ENCODE data around the gene ADCY1.

The ADCY1 gene

DNA sequence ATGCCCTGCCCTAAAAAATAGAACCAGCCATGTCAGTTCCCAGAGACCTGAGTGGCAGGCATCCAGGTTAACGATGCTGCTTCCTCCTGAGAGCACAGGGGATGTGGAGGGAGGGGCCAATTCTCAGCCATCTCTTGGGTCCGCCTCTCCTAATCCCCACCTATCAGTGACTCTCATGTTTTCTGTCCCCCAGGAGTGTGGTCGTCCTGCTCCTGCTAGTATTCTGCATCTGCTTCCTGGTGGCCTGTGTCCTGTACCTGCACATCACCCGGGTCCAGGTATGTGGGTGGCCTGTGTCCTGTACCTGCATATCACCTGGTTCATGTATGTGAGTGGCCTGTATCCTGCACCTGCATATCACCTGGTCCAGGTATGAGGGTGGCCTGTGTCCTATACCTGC lies 105.3 kb downstream of the ADCY1 start:
- no peak for DNase-seq
- no peak overlapping the region for H3K27ac Mint-ChIP-seq
- H3K4me1 Mint-ChIP-seq (ENCODE audit: low read depth in 2 of 2) = no peaks in the 10 kb centered on the region
- H3K27me3 Mint-ChIP-seq = peaks cover 44 to 74% of the 10 kb centered on the region in 2 donors
- no peak for ATAC-seq (replicated peaks)
- H3K9me3 Mint-ChIP-seq = no peaks in the 10 kb centered on the region
- H3K4me3 Mint-ChIP-seq = no peak overlapping the region
- no peaks in the 10 kb centered on the region for H3K36me3 Mint-ChIP-seq (ENCODE audit: insufficient read depth)

DNA sequence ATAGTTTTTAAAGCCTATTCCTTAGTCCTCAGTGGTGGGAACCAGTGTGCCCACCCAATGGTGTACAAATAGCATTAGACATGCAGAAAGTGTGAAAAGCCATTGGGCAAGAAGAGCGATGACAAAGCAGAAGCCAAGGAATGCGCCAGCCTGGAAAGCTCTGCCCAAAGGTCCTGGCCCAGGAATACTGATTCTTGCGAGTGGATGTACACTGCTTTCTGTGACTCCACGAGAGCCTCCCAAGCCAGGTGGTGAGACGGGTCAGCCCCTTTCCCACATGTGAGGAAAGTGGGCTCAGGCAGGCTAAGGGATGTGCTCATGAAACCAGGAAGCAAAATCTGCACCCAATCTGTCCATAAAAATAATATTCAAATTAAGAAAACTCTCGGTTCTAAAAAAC lies 106.6 kb downstream of the ADCY1 start:
- Mint-ChIP-seq H3K36me3 (ENCODE audit: insufficient read depth) (no peaks in the 10 kb centered on the region), H3K4me1 (ENCODE audit: low read depth in 2 of 2) (no peaks in the 10 kb centered on the region), H3K27me3 (peaks cover 44 to 83% of the 10 kb centered on the region in 2 donors), H3K4me3 (no peak overlapping the region), H3K27ac (no peak overlapping the region), H3K9me3 (no peaks in the 10 kb centered on the region)
- DNase-seq (no peak), ATAC-seq (replicated peaks) (no peak)

DNA sequence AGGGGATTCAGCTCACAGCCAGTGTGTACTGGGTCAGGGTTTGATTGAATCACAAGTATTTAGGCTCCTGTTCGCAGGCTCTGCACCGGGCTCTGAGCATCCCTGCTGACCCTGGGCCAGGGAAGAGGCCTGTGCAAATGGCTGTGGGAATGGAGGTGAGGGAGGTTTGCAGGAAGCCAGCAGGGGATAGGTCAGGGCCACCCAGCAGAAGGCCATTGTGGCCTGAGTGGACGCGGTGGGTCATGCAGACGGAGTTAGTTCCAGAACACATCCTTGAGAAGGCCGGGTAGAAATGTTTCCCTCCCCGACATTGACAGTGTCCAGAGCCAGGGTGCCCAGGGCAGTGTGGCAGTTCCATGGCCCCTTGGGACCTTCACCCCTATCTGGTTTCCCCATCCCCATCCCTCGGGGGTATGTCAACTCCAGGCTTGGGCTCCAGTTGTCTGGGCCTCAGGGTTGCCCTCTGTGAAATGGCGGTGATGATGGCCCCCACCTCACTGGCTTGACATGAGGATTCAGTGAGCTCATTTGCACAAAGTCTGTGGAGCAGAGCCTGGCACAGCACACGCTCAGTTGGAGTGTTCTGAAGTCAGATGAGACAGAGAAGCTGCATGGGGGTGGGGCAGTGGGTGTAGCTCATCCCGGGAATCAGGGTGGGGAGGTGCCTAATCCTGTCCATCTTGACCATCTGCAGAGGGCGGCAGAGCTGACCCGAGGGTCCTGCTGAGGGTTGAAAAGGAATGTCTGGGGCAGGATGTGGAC lies 107.6 kb downstream of the ADCY1 start:
- Mint-ChIP-seq H3K4me3 (no peak overlapping the region), H3K4me1 (ENCODE audit: low read depth in 2 of 2) (no peaks in the 10 kb centered on the region), H3K9me3 (no peaks in the 10 kb centered on the region), H3K36me3 (ENCODE audit: insufficient read depth) (no peaks in the 10 kb centered on the region), H3K27ac (no peak overlapping the region), H3K27me3 (peaks cover 38 to 85% of the 10 kb centered on the region in 2 donors)
- DNase-seq (no peak), ATAC-seq (replicated peaks) (no peak)

GRCh38 chr7:45682358-45682735 lies 108.2 kb downstream of the ADCY1 start:
- no peak for ATAC-seq (replicated peaks)
- Mint-ChIP-seq H3K4me1 (ENCODE audit: low read depth in 2 of 2) (no peaks in the 10 kb centered on the region), H3K27me3 (peaks cover 35 to 81% of the 10 kb centered on the region in 2 donors), H3K4me3 (no peak overlapping the region), H3K27ac (no peak overlapping the region), H3K9me3 (no peaks in the 10 kb centered on the region), H3K36me3 (ENCODE audit: insufficient read depth) (no peaks in the 10 kb centered on the region)
- no peak for DNase-seq

- Mint-ChIP-seq H3K9me3 (no peaks in the 10 kb centered on the region), H3K4me1 (ENCODE audit: low read depth in 2 of 2) (no peaks in the 10 kb centered on the region), H3K27ac (no peak overlapping the region), H3K36me3 (ENCODE audit: insufficient read depth) (no peaks in the 10 kb centered on the region), H3K27me3 (peaks cover 31 to 76% of the 10 kb centered on the region in 2 donors), H3K4me3 (no peak overlapping the region)
- ATAC-seq (replicated peaks) (no peak), DNase-seq (no peak)
Observed at GRCh38 chr7:45682836-45683555, 108.8 kb downstream of the ADCY1 start.

- no peak for ATAC-seq (replicated peaks)
- Mint-ChIP-seq H3K36me3 (ENCODE audit: insufficient read depth) (no peaks in the 10 kb centered on the region), H3K9me3 (no peaks in the 10 kb centered on the region), H3K27me3 (peaks cover 31 to 75% of the 10 kb centered on the region in 2 donors), H3K27ac (no peak overlapping the region), H3K4me1 (ENCODE audit: low read depth in 2 of 2) (no peaks in the 10 kb centered on the region), H3K4me3 (no peak overlapping the region)
- no peak for DNase-seq
Observed at GRCh38 chr7:45683556-45684148, 109.5 kb downstream of the ADCY1 start.

GRCh38 chr7:45684910-45685618 lies 110.9 kb downstream of the ADCY1 start:
- Mint-ChIP-seq H3K9me3 (no peaks in the 10 kb centered on the region), H3K36me3 (ENCODE audit: insufficient read depth) (no peaks in the 10 kb centered on the region), H3K4me1 (ENCODE audit: low read depth in 2 of 2) (no peaks in the 10 kb centered on the region), H3K27ac (no peak overlapping the region), H3K27me3 (peaks cover 28 to 76% of the 10 kb centered on the region in 2 donors), H3K4me3 (no peak overlapping the region)
- no peak for ATAC-seq (replicated peaks)
- DNase-seq = no peak

DNA sequence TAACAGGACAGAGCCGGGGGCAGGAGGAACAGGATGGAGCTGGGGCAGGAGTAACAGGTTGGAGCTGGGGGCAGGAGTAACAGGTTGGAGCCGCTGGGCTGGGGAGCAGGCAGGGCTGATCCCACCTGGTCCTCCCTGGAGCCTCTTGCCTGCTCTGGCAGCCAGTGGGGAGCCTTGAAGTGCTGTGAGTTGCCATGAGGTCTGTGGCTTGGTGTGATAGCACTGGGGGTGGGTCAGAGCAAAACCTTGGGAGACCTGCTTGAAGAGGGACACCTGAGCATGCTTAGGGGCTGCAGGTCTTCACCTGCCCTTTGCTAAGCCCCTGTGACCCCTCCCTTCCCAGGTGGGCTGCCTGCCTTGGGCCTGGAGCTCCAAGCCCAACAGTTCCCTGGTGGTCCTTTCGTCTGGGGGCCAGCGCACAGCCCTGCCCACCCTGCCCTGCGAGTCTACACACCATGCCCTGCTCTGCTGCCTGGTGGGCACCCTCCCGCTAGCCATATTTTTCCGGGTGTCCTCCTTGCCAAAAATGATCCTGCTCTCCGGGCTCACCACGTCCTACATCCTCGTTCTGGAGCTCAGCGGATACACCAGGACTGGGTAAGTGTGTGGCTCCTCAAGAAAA lies 111.6 kb downstream of the ADCY1 start:
- H3K4me1 Mint-ChIP-seq (ENCODE audit: low read depth in 2 of 2) = no peaks in the 10 kb centered on the region
- DNase-seq (no peak), ATAC-seq (replicated peaks) (no peak)
- no peak overlapping the region for H3K27ac Mint-ChIP-seq
- H3K27me3 Mint-ChIP-seq = peaks cover 22 to 72% of the 10 kb centered on the region in 2 donors
- no peaks in the 10 kb centered on the region for H3K36me3 Mint-ChIP-seq (ENCODE audit: insufficient read depth)
- no peaks in the 10 kb centered on the region for H3K9me3 Mint-ChIP-seq
- H3K4me3 Mint-ChIP-seq = no peak overlapping the region

GRCh38 chr7:45686441-45687184 lies 112.4 kb downstream of the ADCY1 start:
- Mint-ChIP-seq H3K4me3 (no peak overlapping the region), H3K27ac (no peak overlapping the region), H3K36me3 (ENCODE audit: insufficient read depth) (no peaks in the 10 kb centered on the region), H3K4me1 (ENCODE audit: low read depth in 2 of 2) (no peaks in the 10 kb centered on the region), H3K27me3 (peaks cover 13 to 64% of the 10 kb centered on the region in 2 donors), H3K9me3 (no peaks in the 10 kb centered on the region)
- DNase-seq (no peak), ATAC-seq (replicated peaks) (no peak)

DNA sequence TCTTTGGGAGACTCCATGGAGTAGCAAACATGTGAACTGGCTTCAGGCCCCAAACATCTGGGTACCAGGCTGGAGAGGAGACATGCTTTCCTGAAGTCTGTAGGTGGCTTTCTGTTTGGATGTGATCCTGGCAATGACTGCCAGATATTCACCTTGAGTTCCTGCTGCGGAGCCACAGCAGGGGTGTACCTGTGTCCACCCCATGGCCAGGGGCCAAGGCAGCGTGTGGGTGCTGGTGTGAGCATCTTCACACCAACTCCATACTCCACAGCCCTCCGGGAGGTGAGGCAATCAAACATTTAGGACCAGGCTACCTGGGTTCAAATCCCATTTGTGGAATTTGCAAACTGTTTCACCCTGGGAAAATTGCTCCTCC lies 113.0 kb downstream of the ADCY1 start:
- ATAC-seq (replicated peaks) = no peak
- no peaks in the 10 kb centered on the region for H3K36me3 Mint-ChIP-seq (ENCODE audit: insufficient read depth)
- no peak overlapping the region for H3K27ac Mint-ChIP-seq
- peaks cover 12 to 58% of the 10 kb centered on the region in 2 donors for H3K27me3 Mint-ChIP-seq
- DNase-seq = no peak
- H3K4me1 Mint-ChIP-seq (ENCODE audit: low read depth in 2 of 2) = no peaks in the 10 kb centered on the region
- H3K4me3 Mint-ChIP-seq = no peak overlapping the region
- H3K9me3 Mint-ChIP-seq = no peaks in the 10 kb centered on the region

- DNase-seq (no peak), ATAC-seq (replicated peaks) (no peak)
- H3K27ac Mint-ChIP-seq = no peak overlapping the region
- no peaks in the 10 kb centered on the region for H3K4me1 Mint-ChIP-seq (ENCODE audit: low read depth in 2 of 2)
- H3K36me3 Mint-ChIP-seq (ENCODE audit: insufficient read depth) = no peaks in the 10 kb centered on the region
- no peaks in the 10 kb centered on the region for H3K9me3 Mint-ChIP-seq
- peaks cover 12 to 53% of the 10 kb centered on the region in 2 donors for H3K27me3 Mint-ChIP-seq
- H3K4me3 Mint-ChIP-seq = no peak overlapping the region
Observed at GRCh38 chr7:45687721-45688120, 113.6 kb downstream of the ADCY1 start.

DNA sequence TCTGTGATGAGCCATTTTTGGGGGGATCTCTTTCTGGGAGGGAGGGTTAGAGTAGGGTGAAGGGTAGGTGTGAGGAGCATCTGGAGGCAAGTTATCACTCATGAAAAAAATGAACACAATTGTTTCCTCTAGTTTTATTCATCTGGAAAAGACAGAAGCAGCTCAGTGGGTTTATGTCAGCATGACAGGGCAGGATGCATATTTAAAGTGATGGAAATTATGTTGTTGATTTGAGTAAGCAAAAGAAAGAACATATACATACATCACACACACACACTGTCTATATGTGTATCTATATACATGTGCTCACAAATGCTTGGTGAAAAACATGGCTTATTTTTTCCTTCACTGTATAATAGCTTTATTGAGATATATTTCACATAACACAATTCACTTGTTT lies 114.2 kb downstream of the ADCY1 start:
- Mint-ChIP-seq H3K27me3 (peaks cover 12 to 48% of the 10 kb centered on the region in 2 donors), H3K27ac (no peak overlapping the region), H3K36me3 (ENCODE audit: insufficient read depth) (no peaks in the 10 kb centered on the region), H3K4me3 (no peak overlapping the region), H3K4me1 (ENCODE audit: low read depth in 2 of 2) (no peaks in the 10 kb centered on the region), H3K9me3 (no peaks in the 10 kb centered on the region)
- no peak for DNase-seq
- no peak for ATAC-seq (replicated peaks)
